SK-N-SH (cell line): Measurements from ENCODE around the gene TRAPPC6A.

Experiments
- CTCF ChIP-seq: fragments of 200-600 bp; sonication (generic); IDR thresholded peaks from 2 replicates; pipeline ENCODE4 v1.6.1; 2017; ENCODE audit warnings: antibody characterized with exemption, mild to moderate bottlenecking, moderate library complexity
- EP300 ChIP-seq, 2 experiments: IDR thresholded peaks; 2 replicates each; pipeline versions ENCODE4 v1.4.0 to v1.6.1; 2012; ENCODE audit warnings: borderline replicate concordance in 1 of 2, low read depth in 1 of 2, low read length in 1 of 2
- MAX ChIP-seq: IDR thresholded peaks from 2 replicates; pipeline ENCODE4 v1.4.0; 2012; ENCODE audit warnings: low read depth
- POLR2AphosphoS5 ChIP-seq: IDR thresholded peaks from 2 replicates; pipeline ENCODE4 v1.6.1; 2012; ENCODE audit warnings: low read depth, low read length
- RCOR1 ChIP-seq: fragments of 150-350 bp; IDR thresholded peaks from 2 replicates; pipeline ENCODE4 v1.6.1; 2017; ENCODE audit warnings: antibody characterized with exemption, low read length
- RFX5 ChIP-seq: IDR thresholded peaks from 2 replicates; pipeline ENCODE4 v1.6.1; 2012; ENCODE audit warnings: mild to moderate bottlenecking, improper control_type of control experiment, low read length
- SIN3A ChIP-seq: IDR thresholded peaks from 2 replicates; pipeline ENCODE4 v1.6.1; 2012; ENCODE audit warnings: low read depth, mild to moderate bottlenecking, low read length, moderate library complexity, borderline replicate concordance
- TAF1 ChIP-seq: IDR thresholded peaks from 2 replicates; pipeline ENCODE4 v1.6.1; 2012; ENCODE audit warnings: low read depth, mild to moderate bottlenecking, low read length, moderate library complexity, borderline replicate concordance
- TEAD4 ChIP-seq: IDR thresholded peaks from 2 replicates; pipeline ENCODE4 v1.4.0; 2012; ENCODE audit warnings: mild to moderate bottlenecking, borderline replicate concordance; ENCODE audit not compliant: insufficient read depth

GRCh38 chr19:45124021-45124420, 54.0 kb downstream of the TRAPPC6A start:
- no peak for TF ChIP-seq POLR2AphosphoS5
- no peak for TF ChIP-seq TAF1
- TF ChIP-seq TEAD4, result no peak
- no peak for TF ChIP-seq MAX
- TF ChIP-seq CTCF, result no peak
- no peak for TF ChIP-seq EP300 (IDR thresholded peaks at IDR 0.05; ENCODE audit: borderline replicate concordance in 1 of 2, low read depth in 1 of 2, low read length in 1 of 2)
- no peak for TF ChIP-seq RFX5
- no peak for TF ChIP-seq SIN3A
- no peak for TF ChIP-seq RCOR1
